ENCODE results near the gene CLHC1.

- TF ChIP-seq CTCF (IDR thresholded peaks at IDR 0.05; ENCODE audit: low read depth, low read length, missing input control) (no peak), RXRA (IDR thresholded peaks at IDR 0.05) (no peak), ATF3 (IDR thresholded peaks at IDR 0.05) (no peak), RAD21 (IDR thresholded peaks at IDR 0.05) (no peak), YY1 (IDR thresholded peaks at IDR 0.05) (no peak), HNF4A (conservative IDR thresholded peaks at IDR 0.05) (no peak), JUND (IDR thresholded peaks at IDR 0.05) (no peak), TAF1 (conservative IDR thresholded peaks at IDR 0.05) (no peak), SP1 (IDR thresholded peaks at IDR 0.05) (no peak), EGR1 (IDR thresholded peaks at IDR 0.05; ENCODE audit: low read depth in 2 of 2) (no peak), REST (IDR thresholded peaks at IDR 0.05) (no peak), ZBTB33 (IDR thresholded peaks at IDR 0.05) (no peak)
- TF ChIP-seq, protein P1, sequence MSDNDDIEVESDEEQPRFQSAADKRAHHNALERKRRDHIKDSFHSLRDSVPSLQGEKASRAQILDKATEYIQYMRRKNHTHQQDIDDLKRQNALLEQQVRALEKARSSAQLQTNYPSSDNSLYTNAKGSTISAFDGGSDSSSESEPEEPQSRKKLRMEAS (IDR thresholded peaks at IDR 0.05) = no peak
Measured at GRCh38 chr2:55150834-55151233, 81.3 kb downstream of the CLHC1 start.
